ENCODE results near the gene CEP112.

DNA sequence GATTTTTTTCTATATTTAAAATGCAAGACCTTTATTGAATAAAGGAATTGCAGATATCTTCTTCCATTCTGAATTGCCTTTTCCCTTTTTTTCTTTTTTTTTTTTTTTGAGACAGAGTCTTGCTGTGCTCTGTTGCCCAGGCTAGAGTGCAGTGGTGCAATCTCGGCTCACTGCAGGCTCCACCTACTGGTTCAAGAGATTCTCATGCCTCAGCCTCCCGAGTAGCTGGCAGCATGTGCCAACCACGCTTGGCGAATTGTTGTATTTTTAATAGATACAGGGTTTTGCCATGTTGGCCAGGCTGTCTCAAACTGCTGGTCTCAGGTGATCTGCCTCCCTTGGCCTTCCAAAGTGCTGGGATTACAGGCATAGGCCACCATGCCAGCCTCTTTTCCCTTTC is 151.5 kb downstream of the CEP112 start:
- TF ChIP-seq POLR2A (IDR thresholded peaks at IDR 0.05) (no peak), POLR2AphosphoS5 (IDR thresholded peaks at IDR 0.05) (no peak), EP300 (IDR thresholded peaks at IDR 0.05) (no peak)
- TF ChIP-seq, protein P1, sequence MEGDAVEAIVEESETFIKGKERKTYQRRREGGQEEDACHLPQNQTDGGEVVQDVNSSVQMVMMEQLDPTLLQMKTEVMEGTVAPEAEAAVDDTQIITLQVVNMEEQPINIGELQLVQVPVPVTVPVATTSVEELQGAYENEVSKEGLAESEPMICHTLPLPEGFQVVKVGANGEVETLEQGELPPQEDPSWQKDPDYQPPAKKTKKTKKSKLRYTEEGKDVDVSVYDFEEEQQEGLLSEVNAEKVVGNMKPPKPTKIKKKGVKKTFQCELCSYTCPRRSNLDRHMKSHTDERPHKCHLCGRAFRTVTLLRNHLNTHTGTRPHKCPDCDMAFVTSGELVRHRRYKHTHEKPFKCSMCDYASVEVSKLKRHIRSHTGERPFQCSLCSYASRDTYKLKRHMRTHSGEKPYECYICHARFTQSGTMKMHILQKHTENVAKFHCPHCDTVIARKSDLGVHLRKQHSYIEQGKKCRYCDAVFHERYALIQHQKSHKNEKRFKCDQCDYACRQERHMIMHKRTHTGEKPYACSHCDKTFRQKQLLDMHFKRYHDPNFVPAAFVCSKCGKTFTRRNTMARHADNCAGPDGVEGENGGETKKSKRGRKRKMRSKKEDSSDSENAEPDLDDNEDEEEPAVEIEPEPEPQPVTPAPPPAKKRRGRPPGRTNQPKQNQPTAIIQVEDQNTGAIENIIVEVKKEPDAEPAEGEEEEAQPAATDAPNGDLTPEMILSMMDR (IDR thresholded peaks at IDR 0.05), result no peak
